DMS 273 (cell line): ENCODE results near the gene DNAJB14.

Experiments
- DNase-seq: peaks from one replicate; lab custom pipeline; 2025; ENCODE audit not compliant: unreplicated experiment; lab: John Stamatoyannopoulos, UW

The DNAJB14 gene

DNA sequence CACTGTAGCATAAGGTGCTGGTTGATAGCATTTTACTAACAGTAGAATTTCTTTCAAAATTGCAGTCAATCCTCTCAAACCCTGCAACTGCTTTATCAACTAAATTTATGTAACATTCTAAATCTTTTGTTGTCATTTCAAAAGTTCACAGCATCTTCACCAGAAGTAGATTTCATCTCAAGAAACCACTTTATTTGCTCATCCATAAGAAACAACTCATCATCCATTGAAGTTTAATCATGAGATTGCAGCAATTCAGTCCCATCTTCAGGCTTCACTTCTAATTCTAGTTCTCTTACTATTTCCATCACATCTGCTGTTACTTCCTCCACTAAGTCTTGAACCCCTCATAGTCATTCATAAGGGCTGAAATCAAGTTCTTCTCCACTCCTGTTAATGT, 73.8 kb downstream of the DNAJB14 start:
- no peak for DNase-seq

DNA sequence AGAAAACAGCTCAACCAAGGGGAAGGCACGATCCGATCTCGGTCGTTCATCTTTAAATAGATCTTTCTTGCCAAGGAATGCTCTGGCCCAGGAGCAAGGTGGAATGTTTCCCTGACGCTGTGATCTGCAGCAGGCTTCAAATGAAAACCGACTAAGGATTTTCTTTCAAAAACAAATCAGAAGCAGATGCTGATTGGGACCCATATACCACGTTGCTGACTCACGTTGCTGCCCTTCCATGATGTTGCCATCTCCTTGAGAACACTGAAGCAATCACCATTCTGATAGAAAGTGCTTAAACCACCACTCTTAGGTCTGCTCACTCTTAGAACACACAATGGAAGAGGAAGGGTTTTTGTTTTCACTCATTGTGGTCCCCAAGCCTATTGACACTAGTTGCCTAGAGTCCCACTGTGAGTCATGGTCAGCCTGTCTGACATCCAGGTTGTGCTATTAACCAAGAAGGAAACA, 78.3 kb downstream of the DNAJB14 start:
- no peak for DNase-seq

- DNase-seq = peak; percentile 1
Measured at GRCh38 chr4:99863804-99864203, 82.6 kb downstream of the DNAJB14 start.

DNA sequence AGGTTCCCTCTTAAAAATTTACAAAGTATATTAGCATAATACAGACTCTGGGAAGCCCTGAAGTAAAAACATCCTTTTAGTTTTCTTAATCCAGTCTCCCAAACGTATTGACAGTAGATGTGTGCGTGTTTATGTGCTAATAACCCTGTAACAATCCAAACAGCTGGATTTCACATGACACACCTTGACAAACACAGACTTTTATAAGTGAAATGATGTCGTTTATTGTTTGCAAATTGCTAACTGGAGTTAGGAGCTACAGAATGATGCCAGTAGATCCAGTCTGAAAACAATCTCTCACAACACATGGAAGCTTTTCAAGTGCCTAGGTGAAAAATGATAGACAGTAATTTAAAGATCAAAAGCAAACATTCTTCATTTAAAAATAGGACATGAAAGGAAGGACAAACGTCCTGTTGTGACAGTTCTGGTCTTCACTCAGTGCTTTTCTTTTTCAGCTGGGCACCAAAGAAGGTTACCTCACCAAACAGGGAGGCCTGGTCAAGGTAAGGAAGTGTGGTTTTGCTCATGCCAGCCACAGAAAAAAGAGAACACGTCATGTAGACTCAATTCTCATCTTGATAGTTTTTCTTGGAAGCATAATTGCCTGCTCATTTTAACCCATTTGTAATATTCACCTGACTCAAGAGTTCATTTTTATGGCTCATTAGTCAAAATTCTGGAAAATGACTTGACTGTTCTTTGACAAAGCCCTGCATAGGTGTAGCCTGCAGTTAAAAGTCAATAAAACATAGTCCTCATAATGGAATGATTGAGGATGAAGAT, 85.1 kb downstream of the DNAJB14 start:
- DNase-seq = no peak

- no peak for DNase-seq
Measured at GRCh38 chr4:99860521-99860920, 85.9 kb downstream of the DNAJB14 start.

GRCh38 chr4:99859618-99860017, 86.8 kb downstream of the DNAJB14 start:
- no peak for DNase-seq

GRCh38 chr4:99857307-99857706, 89.1 kb downstream of the DNAJB14 start:
- no peak for DNase-seq

DNA sequence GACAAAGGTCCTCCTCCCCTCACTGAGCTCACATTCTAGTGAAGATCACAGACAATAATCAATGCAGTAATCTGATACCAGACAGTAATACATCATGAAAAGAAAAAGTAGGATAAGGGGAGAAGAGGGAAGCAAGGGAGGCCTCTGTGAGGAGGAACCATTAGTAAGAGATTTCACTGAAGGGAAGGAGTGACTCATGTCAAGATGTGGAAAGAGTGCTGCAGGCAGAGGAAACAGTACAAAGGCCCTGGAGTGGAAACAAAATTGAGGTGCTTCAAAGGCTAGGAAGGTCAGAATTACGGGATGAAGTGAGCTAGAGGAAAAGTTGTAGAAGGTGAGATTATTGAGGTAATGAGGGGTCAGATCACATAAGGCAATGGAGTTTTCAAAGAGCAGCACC, 90.3 kb downstream of the DNAJB14 start:
- no peak for DNase-seq

DNA sequence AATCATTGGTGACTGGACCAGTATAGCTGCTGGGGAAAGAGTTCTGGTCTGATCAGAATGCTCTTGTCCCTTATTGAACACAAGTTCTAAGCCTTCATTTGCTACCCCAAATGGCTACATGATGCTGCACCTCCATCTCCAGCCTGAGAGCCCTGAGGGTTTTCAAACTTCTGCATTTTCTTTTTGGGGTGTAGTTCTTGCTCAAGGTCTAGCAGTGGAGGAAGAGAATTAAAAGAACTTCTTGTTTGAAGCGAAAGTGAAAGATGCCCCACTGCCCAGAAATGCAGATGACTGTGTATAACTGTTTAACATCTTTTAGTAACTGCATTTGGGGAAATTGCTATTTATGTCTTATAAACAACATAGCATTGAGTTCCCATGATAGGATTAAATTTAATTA, 90.7 kb downstream of the DNAJB14 start:
- no peak for DNase-seq

- DNase-seq = no peak
Measured at GRCh38 chr4:99853999-99854398, 92.4 kb downstream of the DNAJB14 start.

- DNase-seq = no peak
Measured at GRCh38 chr4:99853190-99853589, 93.2 kb downstream of the DNAJB14 start.

DNA sequence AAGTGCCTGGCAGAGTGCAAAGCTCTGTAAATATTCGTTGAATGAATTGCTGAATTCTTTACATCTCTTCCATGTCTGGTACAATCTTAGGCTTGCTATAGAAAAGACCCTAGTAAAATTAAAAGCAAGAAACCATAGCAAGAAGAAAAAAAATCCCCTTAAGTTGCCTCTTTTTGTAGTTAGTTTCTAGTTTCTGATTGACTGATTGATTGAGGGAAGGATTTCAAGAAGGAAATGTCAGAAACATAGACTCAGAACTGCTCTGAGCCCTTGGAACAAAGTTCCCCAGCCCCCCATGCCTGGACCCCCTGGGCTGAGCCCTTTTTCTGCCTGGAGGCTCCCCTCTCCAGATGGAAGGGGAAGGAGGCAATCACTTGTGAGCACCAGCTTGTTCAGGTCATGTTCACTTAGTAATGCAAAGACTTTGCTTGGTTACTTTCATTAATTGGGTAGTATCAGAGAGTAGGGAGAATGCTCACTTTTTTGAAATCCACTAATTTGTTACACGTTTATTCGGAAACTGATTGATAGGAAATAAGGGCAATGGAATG, 94.1 kb downstream of the DNAJB14 start:
- DNase-seq = no peak

DNA sequence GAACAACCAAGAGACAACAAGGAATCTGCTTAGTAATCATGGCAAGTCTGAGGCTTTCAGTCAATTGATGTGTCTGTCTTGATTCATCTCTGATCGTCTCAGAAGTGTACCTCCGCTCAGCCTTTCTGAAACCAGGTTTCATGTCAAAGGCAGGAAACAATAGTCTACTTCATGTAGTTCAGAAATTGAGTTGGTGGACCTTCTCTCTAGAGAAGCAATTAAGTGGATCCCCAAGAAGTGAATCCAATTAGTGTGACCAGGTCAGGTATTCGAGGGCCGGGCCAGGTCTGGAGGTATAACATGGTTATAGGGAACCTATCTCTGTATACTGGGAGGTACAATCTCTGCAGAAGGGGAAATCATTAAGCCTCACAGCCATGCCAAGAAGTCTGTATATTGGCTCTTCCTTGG, 97.8 kb downstream of the DNAJB14 start:
- no peak for DNase-seq

DNA sequence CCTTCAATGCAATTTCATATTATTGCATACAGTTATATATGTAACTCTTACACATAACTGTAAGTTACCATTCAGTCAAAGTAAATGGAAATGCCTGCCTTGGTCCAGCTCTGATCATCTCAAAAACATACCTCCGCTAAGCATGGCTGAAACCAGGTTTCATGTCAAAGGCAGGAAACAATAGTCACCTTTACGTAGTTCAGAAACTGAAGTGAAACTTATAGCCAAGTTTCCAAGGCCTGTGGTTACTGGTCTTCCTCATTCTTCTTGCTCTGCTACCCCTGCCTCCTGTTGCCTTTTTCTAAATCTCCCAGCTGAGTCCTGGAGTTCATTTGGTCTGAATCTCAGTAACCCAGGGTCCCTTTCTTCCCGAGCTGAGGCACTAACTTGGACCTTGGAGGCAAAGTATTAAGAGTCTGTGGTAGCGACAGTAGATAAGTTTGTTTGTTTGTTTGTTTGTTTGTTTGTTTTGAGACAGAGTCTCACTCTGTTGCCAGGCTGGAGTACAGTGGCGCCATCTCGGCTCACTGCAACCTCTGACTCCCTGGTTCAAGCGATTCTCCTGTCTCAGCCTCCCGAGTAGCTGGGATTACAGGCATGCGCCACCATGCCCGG, 98.9 kb downstream of the DNAJB14 start:
- no peak for DNase-seq

DNA sequence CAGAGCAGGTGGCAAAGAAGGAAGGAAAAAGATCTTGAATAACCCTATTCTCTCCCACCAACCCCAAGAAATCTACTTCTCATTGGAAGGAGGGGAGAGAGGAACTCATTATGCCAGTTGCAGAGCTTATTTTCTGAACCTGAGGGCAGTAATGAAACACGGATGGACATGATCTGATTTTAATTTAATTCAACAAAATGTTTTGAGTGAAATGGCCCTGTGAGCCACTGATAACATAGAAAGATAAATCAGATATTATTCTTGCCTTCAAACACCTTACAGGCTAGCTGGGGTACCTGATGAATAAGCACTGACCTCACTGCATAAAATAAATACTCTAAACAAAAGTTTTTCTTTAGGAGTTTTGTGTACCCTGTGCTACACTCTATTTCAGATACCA, 99.5 kb downstream of the DNAJB14 start:
- no peak for DNase-seq
